Epithelial cell of esophagus (primary cell): ENCODE measurements around the gene ANKMY1.

Experiments
- DNase-seq: peaks from one replicate; pipeline ENCODE4 v3.0.0; 2010; ENCODE audit warnings: low read depth
- H3K4me3 ChIP-seq: 2 replicates; pipeline ENCODE4 v1.5.1; 2011; ENCODE audit warnings: mild to moderate bottlenecking, low read length, control low read depth
- CTCF ChIP-seq: IDR thresholded peaks from 2 replicates; pipeline ENCODE4 v1.5.1; 2011; ENCODE audit warnings: low read depth, mild to moderate bottlenecking, low read length, control low read depth, inconsistent platforms; ENCODE audit not compliant: insufficient read depth; ENCODE audit errors: missing control alignments

The ANKMY1 gene

GRCh38 chr2:240429872-240430491, 127.8 kb downstream of the ANKMY1 start:
- no peak for DNase-seq
- no peak for TF ChIP-seq CTCF
- no peak overlapping the region for H3K4me3 ChIP-seq
